Mesenchymal stem cell (in vitro differentiated cells and primary cell): ENCODE data around the gene CBY2.

Experiments
- DNase-seq: peaks from one replicate; pipeline ENCODE4 v3.0.0-alpha.2; 2013
- H2AFZ ChIP-seq: one replicate; pipeline ENCODE4 v1.6.1; 2013; ENCODE audit warnings: low read depth, mild to moderate bottlenecking, control low read depth, inconsistent platforms, low read length, moderate library complexity
- H2AK5ac ChIP-seq: 2 replicates; pipeline ENCODE4 v1.6.1; 2013; ENCODE audit warnings: low read length, moderate library complexity, mild to moderate bottlenecking, inconsistent platforms; ENCODE audit not compliant: severe bottlenecking
- H2BK120ac ChIP-seq: one replicate; pipeline ENCODE4 v1.6.1; 2013; ENCODE audit warnings: low read depth, mild to moderate bottlenecking, inconsistent platforms, low read length, moderate library complexity
- H2BK12ac ChIP-seq, 2 experiments: one replicate each; pipeline ENCODE4 v1.6.1; 2013; ENCODE audit warnings: inconsistent platforms in 2 of 2, low read length in 2 of 2, mild to moderate bottlenecking in 2 of 2, moderate library complexity in 2 of 2, control low read depth in 1 of 2
- H2BK15ac ChIP-seq: one replicate; pipeline ENCODE4 v1.6.1; 2013; ENCODE audit warnings: mild to moderate bottlenecking, low read depth, inconsistent platforms; ENCODE audit not compliant: poor library complexity, severe bottlenecking
- H2BK5ac ChIP-seq: 2 replicates; pipeline ENCODE4 v1.6.1; 2013; ENCODE audit warnings: low read depth, mild to moderate bottlenecking, low read length, control low read depth, inconsistent platforms; ENCODE audit not compliant: poor library complexity, severe bottlenecking
- H3K14ac ChIP-seq, 2 experiments: one replicate each; pipeline ENCODE4 v1.6.1; 2013; ENCODE audit warnings: inconsistent platforms in 2 of 2, low read length in 2 of 2, control low read depth in 1 of 2, mild to moderate bottlenecking in 1 of 2, moderate library complexity in 1 of 2
- H3K18ac ChIP-seq, 2 experiments: one replicate each; pipeline ENCODE4 v1.6.1; 2013; ENCODE audit warnings: inconsistent platforms in 2 of 2, low read length in 2 of 2, control low read depth in 1 of 2, low read depth in 1 of 2, mild to moderate bottlenecking in 1 of 2
- H3K23ac ChIP-seq, 2 experiments: one replicate each; pipeline ENCODE4 v1.6.1; 2013; ENCODE audit warnings: inconsistent platforms in 2 of 2, low read length in 2 of 2, mild to moderate bottlenecking in 2 of 2, moderate library complexity in 2 of 2, control low read depth in 1 of 2
- H3K27ac ChIP-seq: 2 replicates; pipeline ENCODE4 v1.5.1; 2013; ENCODE audit warnings: mild to moderate bottlenecking, moderate library complexity, low read length, control low read depth, inconsistent platforms; ENCODE audit not compliant: poor library complexity, severe bottlenecking
- H3K27me3 ChIP-seq, 2 experiments: 2 replicates each; pipeline versions ENCODE4 v1.6.1 to v1.7.0; 2013; ENCODE audit warnings: low read length in 2 of 2, mild to moderate bottlenecking in 2 of 2, moderate library complexity in 2 of 2, control low read depth in 1 of 2, inconsistent platforms in 1 of 2; ENCODE audit not compliant: control insufficient read depth in 1 of 2, insufficient read depth in 1 of 2
- H3K36me3 ChIP-seq, 2 experiments: 2 replicates each; pipeline versions ENCODE4 v1.6.1 to v1.7.0; 2013; ENCODE audit warnings: low read length in 2 of 2, control low read depth in 1 of 2, inconsistent platforms in 1 of 2, low read depth in 1 of 2, mild to moderate bottlenecking in 1 of 2; ENCODE audit not compliant: insufficient read depth in 2 of 2, control insufficient read depth in 1 of 2
- H3K4ac ChIP-seq, 2 experiments: one replicate each; pipeline ENCODE4 v1.6.1; 2013; ENCODE audit warnings: inconsistent platforms in 2 of 2, low read length in 2 of 2, mild to moderate bottlenecking in 2 of 2, moderate library complexity in 2 of 2, control low read depth in 1 of 2, low read depth in 1 of 2
- H3K4me1 ChIP-seq: 2 replicates; pipeline ENCODE4 v1.6.1; 2013; ENCODE audit warnings: low read depth, low read length, control low read depth; ENCODE audit not compliant: control insufficient read depth, insufficient read depth
- H3K4me2 ChIP-seq: 2 replicates; pipeline ENCODE4 v1.6.1; 2013; ENCODE audit warnings: low read length, mild to moderate bottlenecking, inconsistent platforms; ENCODE audit not compliant: poor library complexity, severe bottlenecking
- H3K4me3 ChIP-seq, 2 experiments: 2 replicates each; pipeline versions ENCODE4 v1.5.1 to v1.7.0; 2013; ENCODE audit warnings: low read length in 2 of 2, mild to moderate bottlenecking in 2 of 2, control low read depth in 1 of 2, low read depth in 1 of 2; ENCODE audit not compliant: insufficient read depth in 1 of 2
- H3K79me1 ChIP-seq: replicated peaks from 2 replicates; pipeline ENCODE4 v1.6.1; 2013; ENCODE audit warnings: mild to moderate bottlenecking, control low read depth, low read length, inconsistent platforms; ENCODE audit not compliant: poor library complexity, severe bottlenecking
- H3K9ac ChIP-seq: 2 replicates; pipeline ENCODE4 v1.7.0; 2013; ENCODE audit warnings: mild to moderate bottlenecking, low read length, moderate library complexity
- H3K9me3 ChIP-seq: 2 replicates; pipeline ENCODE4 v1.7.0; 2013; ENCODE audit warnings: mild to moderate bottlenecking, low read length; ENCODE audit not compliant: control insufficient read depth
- H4K8ac ChIP-seq: one replicate; pipeline ENCODE4 v1.6.1; 2013; ENCODE audit warnings: inconsistent platforms, mild to moderate bottlenecking, low read length, moderate library complexity
- H4K91ac ChIP-seq: one replicate; pipeline ENCODE4 v1.6.1; 2013; ENCODE audit warnings: mild to moderate bottlenecking, low read length, inconsistent platforms
- WGBS: methylation state at CpG from one replicate; pipeline ENCODE4 v1.1.7; 2013; ENCODE audit warnings: mixed read lengths; 5-methylcytosine and 5-hydroxymethylcytosine counted together

CBY2 gene

GRCh38 chr13:45713106-45713690, 11.1 kb downstream of the CBY2 start:
- H3K4me2 ChIP-seq: no peak overlapping the region
- no peak overlapping the region for H3K9ac ChIP-seq

GRCh38 chr13:45713721-45714120, 11.6 kb downstream of the CBY2 start:
- Histone ChIP-seq H3K18ac (no peak overlapping the region), H3K9me3 (no peaks in the 10 kb centered on the region), H2AK5ac (no peak overlapping the region), H2AFZ (no peak overlapping the region), H3K4me3 (no peak overlapping the region), H2BK12ac (no peak overlapping the region), H3K4ac (no peak overlapping the region), H3K4me2 (no peak overlapping the region), H3K4me1 (no peaks in the 10 kb centered on the region), H3K27ac (no peak overlapping the region), H3K14ac (no peak overlapping the region), H4K8ac (no peak overlapping the region), H2BK120ac (no peak overlapping the region), H4K91ac (no peak overlapping the region), H2BK5ac (no peak overlapping the region), H3K36me3 (no peaks in the 10 kb centered on the region), H3K79me1 (no peaks in the 10 kb centered on the region), H3K27me3 (peaks cover 19 to 34% of the 10 kb centered on the region in 2 experiments), H3K23ac (no peak overlapping the region), H3K9ac (no peak overlapping the region), H2BK15ac (no peak overlapping the region)
- WGBS: 96% methylated on average over 28 of the region's 28 CpGs
- no peak for DNase-seq

More at GRCh38 chr13:45713106-45713690, 11.1 kb downstream of the CBY2 start:
- Histone ChIP-seq H2BK120ac (no peak overlapping the region), H2AFZ (no peak overlapping the region), H3K14ac (no peak overlapping the region), H3K27me3 (peaks cover 21 to 34% of the 10 kb centered on the region in 2 experiments), H3K4me1 (no peaks in the 10 kb centered on the region), H3K27ac (no peak overlapping the region), H3K23ac (no peak overlapping the region), H3K4ac (no peak overlapping the region), H3K9me3 (no peaks in the 10 kb centered on the region), H4K91ac (no peak overlapping the region), H3K36me3 (no peaks in the 10 kb centered on the region), H3K79me1 (no peaks in the 10 kb centered on the region), H2AK5ac (no peak overlapping the region), H2BK15ac (no peak overlapping the region), H3K18ac (no peak overlapping the region), H4K8ac (no peak overlapping the region), H2BK5ac (no peak overlapping the region), H3K4me3 (no peak overlapping the region), H2BK12ac (no peak overlapping the region)
- no peak for DNase-seq
- WGBS: 93% methylated on average over 34 of the region's 34 CpGs

- H3K4me1 ChIP-seq: no peaks in the 10 kb centered on the region
- H2BK120ac ChIP-seq: no peak overlapping the region
- H3K79me1 ChIP-seq: no peaks in the 10 kb centered on the region
- no peak overlapping the region for H3K23ac ChIP-seq
- H3K4me3 ChIP-seq: no peak overlapping the region
- H3K18ac ChIP-seq: no peak overlapping the region
- no peak overlapping the region for H3K4ac ChIP-seq
- no peak overlapping the region for H4K8ac ChIP-seq
- no peak overlapping the region for H2BK15ac ChIP-seq
- 93% methylated on average over 14 of the region's 18 CpGs for WGBS
- no peak overlapping the region for H4K91ac ChIP-seq
- no peak overlapping the region for H3K9ac ChIP-seq
- H3K14ac ChIP-seq: no peak overlapping the region
- H3K27ac ChIP-seq: no peak overlapping the region
- no peak overlapping the region for H2BK12ac ChIP-seq
- no peak overlapping the region for H2AK5ac ChIP-seq
- no peak for DNase-seq
- no peaks in the 10 kb centered on the region for H3K9me3 ChIP-seq
- H3K27me3 ChIP-seq: peaks cover 16 to 34% of the 10 kb centered on the region in 2 experiments
- H2BK5ac ChIP-seq: no peak overlapping the region
- H2AFZ ChIP-seq: no peak overlapping the region
- no peaks in the 10 kb centered on the region for H3K36me3 ChIP-seq
- H3K4me2 ChIP-seq: no peak overlapping the region
These were observed 12.1 kb downstream of the CBY2 start for GRCh38 chr13:45714170-45714569.

GRCh38 chr13:45715351-45715750, 13.2 kb downstream of the CBY2 start:
- H3K18ac ChIP-seq: no peak overlapping the region
- H2AK5ac ChIP-seq: no peak overlapping the region
- H3K27ac ChIP-seq: no peak overlapping the region
- no peak overlapping the region for H2BK15ac ChIP-seq
- H3K4me1 ChIP-seq: no peaks in the 10 kb centered on the region
- H2BK12ac ChIP-seq: no peak overlapping the region
- no peaks in the 10 kb centered on the region for H3K36me3 ChIP-seq
- no peak overlapping the region for H2BK5ac ChIP-seq
- no peak overlapping the region for H4K8ac ChIP-seq
- H2BK120ac ChIP-seq: no peak overlapping the region
- DNase-seq: no peak
- H3K4me2 ChIP-seq: no peak overlapping the region
- H3K9ac ChIP-seq: no peak overlapping the region
- no peak overlapping the region for H3K4me3 ChIP-seq
- H3K4ac ChIP-seq: no peak overlapping the region
- no peaks in the 10 kb centered on the region for H3K79me1 ChIP-seq
- peaks cover 16 to 41% of the 10 kb centered on the region in 2 experiments for H3K27me3 ChIP-seq
- 89% methylated on average over 3 of the region's 3 CpGs for WGBS
- H3K9me3 ChIP-seq: no peaks in the 10 kb centered on the region
- H2AFZ ChIP-seq: no peak overlapping the region
- no peak overlapping the region for H3K14ac ChIP-seq
- H3K23ac ChIP-seq: no peak overlapping the region
- H4K91ac ChIP-seq: no peak overlapping the region
